ENCODE measurements around the gene UMAD1. TPM values are rescaled to one million over a fixed set of nuclear protein-coding genes. Genes with fewer than 3 reads are reported as not detected.
"Not testable (repeated sequence)": the region's sequence is repeated elsewhere in the genome, so short reads cannot be mapped to it uniquely, and the experiment has no call there.

Gene UMAD1
- total RNA-seq, 1 donor from 2014 or later: 18.6 TPM

DNA sequence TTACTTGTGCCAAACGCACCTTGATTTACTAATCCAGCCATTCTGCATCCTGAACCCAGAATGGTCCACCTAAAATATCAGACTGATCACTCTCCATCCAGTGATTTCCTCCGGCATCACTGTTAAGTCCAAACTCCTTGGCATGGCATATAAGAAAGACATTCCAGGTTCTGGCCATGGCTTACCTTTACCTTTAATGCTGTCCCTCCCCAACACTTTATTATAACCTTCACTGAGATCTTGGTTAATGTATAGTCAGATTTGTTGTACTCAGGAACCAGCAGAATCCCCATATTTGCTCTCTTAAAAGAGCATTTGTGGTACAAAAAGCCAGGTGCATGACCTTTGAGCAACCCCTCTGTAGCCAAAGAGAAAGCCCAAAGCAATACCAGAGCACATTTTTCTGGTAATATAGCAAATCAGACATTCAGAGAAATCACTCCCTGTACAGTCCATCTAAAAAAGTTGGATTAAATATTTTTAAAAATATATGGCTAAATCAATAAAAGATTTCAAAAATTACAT is 10.2 kb downstream of the UMAD1 start:
- DNase-seq (ENCODE audit: low spot score): no peak
- intact Hi-C loops (cut with DNase I): no loop called here
- no peak for ATAC-seq

DNA sequence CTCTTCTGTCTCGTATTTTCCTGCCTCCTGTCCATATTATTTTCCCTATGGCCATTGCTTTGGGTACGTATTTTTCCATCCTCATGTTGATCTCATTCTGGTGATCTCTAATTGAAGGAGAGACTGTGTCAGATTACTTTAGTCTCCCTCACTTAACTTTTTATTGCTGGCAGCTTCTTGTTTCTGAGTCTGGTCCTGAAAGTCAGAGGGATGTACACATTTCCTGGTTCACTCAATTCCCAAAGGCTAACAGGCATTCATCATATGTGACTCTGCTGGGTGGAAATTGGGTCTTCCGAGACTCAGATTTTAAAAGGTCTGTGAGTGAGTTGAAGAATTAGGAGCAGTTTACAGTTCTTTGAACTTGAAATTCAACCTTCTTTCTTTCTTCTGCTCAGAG is 10.9 kb downstream of the UMAD1 start:
- DNase-seq (ENCODE audit: low spot score) (no peak), ATAC-seq (no peak)
- intact Hi-C loops (cut with DNase I): no loop called here

DNA sequence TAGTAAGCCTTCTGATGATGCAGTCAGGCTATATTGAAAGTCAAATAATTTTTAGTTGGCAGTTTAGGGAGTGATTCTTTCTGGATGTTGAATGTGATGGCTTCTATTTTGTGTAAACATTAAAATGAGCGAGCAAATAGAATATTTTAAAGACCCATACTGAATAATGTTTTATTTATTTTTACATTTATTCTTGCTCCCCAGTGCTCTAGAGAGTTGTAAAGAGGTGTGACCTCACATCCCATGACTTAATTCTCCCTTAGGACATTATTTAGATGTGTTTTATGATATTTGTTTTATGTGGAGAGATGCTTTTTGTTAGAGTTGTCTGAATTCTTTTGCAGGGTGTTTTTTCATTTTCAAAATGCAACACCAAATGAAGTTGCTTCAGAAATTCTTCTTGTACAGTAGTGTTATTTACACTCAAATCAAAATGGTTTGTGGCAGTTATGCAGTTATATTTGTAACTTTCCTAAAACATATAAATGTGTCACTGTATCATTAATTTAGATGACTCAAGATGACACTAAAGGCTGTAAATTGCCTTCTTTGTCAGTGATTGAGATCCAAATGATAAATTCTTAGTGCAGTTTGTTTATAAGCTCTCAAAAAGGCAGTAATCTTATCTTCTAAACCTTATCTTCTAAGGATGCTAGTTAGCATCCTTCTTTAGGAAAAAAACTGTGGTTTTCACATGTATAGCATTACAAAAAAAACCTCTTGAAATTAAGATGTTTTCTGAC is 12.4 kb downstream of the UMAD1 start:
- no peak for DNase-seq (ENCODE audit: low spot score)
- ATAC-seq: no peak
- intact Hi-C loops (cut with DNase I): no loop called here

DNA sequence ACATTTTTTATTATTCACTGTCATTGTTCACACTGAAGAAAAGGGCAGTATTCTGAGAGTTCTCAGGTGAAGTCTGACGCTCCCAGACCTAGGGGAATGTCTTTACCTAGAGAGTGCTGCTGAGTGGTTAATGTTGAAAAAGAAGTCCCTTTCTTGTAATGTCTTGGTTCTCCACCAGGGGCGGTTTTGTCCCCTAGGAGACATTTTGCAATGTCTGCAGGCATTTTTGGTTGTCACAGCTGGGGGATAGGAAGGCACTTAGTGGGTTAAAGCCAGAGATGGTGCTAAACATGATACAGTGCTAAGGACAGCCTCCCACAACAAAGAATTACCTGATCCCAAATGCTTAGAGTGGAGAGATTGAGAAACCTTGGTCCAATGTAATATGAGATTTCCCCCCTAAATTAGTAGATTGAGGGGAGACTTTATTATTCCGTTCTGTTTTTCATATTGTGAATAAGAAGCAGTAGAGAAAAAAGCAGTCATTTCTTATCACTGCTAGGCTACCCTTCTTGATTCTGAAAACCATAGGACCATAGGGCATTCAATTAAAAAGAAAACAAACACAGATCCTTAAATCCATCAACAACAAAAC is 13.1 kb downstream of the UMAD1 start:
- ATAC-seq: no peak
- no peak for DNase-seq (ENCODE audit: low spot score)
- intact Hi-C loops (cut with DNase I): no loop called here

DNA sequence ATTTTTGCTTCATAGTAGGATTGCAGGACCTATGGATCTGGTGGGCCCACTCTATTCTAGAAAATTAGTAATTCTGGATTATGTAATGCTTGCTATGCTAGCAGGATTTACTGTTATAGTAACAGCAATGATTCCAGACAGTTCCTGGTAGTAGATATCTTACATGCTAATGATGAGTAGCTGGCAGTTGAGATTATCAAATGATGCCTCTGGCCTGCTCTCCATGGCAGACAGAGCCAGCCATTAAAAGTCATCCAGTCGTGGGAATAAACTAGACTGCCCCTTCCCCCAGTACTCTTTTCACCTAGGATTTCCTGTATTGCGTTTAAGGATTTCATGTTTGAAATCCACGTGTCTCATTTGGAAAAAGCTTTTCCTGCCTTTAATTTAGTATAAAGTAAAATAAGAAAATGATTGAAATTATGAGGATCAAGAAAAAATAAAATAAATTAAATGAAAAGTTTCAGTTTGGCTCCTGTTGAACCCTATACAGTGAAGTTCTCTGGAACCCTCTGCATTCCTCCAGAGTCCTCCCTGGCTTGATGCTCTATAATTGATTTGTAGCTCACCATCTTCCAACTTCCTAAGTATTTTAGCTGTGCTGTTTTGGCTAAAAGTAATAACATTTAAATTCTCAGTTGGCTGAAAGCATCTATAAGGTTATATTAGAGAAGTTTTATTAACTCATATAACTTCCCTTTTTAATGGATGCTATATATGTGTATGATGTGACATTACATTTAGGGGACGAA is 14.6 kb downstream of the UMAD1 start:
- ATAC-seq (no peak), DNase-seq (ENCODE audit: low spot score) (no peak)
- intact Hi-C loops (cut with DNase I): no loop called here

DNA sequence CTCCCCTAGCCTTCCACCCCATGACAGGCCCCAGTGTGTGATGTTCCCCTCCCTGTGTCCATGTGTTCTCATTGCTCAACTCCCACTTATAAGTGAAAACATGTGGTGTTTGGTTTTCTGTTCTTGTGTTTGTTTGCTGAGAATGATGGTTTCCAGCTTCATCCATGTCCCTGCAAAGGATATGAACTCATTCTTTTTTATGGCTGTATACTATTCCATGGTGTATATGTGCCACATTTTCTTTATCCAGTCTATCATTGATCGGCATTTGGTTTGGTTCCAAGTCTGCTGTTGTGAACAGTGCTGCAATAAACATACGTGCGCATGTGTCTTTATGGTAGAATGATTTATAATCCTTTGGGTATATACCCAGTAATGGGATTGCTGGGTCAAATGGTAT is 15.9 kb downstream of the UMAD1 start:
- intact Hi-C loops (cut with DNase I); DNase-seq (ENCODE audit: low spot score); ATAC-seq: not testable (repeated sequence)

DNA sequence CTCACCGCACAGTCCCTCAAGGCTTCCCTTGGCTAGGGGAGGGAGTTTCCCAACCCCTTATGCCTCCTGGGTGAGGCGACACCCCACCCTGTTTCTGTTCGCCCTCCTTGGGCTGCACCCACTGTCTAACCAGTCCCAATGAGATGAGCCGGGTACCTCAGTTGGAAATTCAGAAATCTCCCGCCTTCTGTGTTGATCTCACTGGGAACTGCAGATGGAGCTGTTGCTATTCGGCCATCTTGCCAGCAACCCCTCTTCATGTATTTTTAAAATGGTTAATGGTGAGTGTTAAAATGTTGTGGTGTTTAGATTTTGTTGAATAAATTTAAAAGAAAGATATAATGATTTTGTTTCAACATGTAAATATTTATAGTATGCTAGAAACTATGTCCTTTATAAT is 22.0 kb downstream of the UMAD1 start:
- no peak for ATAC-seq
- intact Hi-C loops (cut with DNase I): no loop called here
- no peak for DNase-seq (ENCODE audit: low spot score)

DNA sequence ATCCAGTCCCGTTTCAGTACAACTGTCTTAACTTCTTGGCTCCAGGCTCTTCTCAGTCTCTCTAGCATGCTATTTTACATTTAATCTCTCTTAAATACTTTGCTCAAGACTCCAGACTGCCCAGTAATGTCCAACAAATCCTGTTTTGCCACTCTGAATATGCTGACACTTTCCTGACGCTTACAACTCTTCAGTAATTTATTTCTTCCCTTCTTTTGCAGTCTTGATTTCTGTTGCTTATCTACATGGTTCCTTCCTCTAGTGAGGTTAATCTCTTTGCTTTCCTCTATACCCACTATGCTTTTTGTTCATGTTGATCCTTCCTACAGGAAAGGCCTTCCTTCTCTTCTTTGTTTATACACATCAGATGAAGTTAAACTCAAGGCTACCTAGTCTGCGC is 23.7 kb downstream of the UMAD1 start:
- intact Hi-C loops (cut with DNase I): no loop called here
- DNase-seq (ENCODE audit: low spot score) (no peak), ATAC-seq (no peak)

DNA sequence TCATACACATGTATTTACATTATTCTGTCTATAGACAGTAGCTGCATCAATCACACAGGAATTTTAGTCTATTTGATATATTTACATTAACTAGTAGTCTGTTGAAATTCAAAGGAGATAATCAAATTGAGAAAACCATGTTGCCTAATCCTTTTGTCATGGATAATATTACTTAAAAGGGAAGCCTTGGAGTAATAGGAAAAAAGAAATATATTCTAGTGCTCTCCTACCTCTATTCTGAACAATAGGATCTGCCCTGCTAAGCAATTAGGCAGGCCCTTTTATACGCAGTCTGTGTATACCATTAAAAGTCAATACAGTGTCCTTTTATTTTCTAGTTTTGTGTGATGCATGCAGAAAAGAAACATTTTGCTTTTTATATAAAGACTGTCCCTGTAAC is 24.5 kb downstream of the UMAD1 start:
- ATAC-seq (no peak), DNase-seq (ENCODE audit: low spot score) (no peak)
- intact Hi-C loops (cut with DNase I): no loop called here

DNA sequence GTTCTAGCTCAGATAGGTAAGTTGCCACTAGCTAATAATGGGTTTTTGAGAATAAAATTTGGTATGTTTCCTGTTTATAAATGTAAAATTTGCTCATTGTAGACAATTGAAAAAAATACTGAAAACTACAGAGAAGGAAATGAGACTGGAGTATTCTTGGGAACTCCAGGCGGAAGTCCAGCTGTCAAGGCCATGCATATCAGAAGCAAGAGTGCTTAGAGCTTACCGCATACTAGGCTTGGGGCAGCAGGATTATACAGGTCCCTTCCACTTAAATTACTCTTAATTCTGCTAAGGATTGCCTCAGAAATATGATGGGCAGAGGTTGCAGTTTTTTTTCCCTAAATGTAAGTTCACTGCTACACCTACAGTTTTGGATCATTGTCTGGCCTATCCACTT is 26.6 kb downstream of the UMAD1 start:
- intact Hi-C loops (cut with DNase I): no loop called here
- no peak for ATAC-seq
- DNase-seq (ENCODE audit: low spot score): no peak

DNA sequence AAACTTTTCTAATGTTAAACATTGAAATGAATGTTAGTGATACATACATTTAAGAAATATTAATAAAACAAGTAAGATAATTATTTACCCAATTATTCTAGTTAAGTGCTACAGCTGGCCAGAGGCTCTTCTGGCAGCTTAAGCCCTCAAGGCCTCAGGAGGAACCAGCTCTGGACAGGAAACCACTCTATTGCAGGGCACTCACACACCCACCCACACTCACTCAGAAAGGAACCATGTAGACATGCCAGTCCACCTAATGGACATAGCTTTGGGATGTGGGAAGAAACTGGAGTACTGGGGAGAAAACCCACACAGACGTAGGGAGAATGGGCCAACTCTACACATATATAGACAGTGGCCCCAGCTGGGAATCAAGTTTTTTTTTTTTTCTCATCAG is 28.2 kb downstream of the UMAD1 start:
- ATAC-seq (no peak), DNase-seq (ENCODE audit: low spot score) (no peak)
- intact Hi-C loops (cut with DNase I): no loop called here

DNA sequence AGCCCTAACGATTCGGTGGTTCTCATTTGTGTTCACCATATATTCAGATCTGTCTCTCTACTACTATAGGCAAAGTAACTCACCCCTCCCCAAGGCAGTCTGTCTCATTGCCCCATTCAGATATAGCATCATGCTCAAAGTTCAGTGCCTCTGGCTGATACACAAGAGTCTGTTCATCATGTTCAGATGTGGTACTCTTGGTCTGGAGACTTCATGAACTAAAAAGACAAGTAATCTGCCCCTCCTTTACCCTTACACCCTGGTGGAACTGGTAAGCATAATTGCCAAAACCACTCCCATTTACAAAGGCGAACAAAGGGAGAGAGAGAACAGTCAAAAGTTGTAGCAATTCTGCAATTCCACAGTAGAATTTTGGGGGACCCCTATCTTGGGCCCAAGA is 29.9 kb downstream of the UMAD1 start:
- intact Hi-C loops (cut with DNase I): no loop called here
- ATAC-seq: no peak
- no peak for DNase-seq (ENCODE audit: low spot score)

DNA sequence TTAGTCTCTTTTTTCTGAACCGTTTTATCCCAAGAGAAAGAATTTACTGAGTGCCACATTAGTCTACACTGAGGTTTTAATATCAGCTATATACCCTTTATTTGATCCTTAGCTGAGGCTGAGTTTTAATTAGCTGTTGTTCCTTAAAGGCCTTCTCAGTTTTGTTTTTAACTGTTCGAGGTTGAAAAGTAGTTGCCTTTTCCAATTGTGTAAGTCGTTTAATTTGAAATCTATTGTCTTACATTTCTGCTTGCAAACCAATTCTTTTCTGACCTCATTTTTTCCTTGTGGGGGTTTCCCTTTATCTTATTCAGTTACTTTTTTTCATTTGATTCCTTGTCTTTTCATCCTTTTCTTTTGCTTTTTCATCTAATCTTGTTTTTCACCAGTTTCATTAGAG is 30.8 kb downstream of the UMAD1 start:
- DNase-seq (ENCODE audit: low spot score): no peak

DNA sequence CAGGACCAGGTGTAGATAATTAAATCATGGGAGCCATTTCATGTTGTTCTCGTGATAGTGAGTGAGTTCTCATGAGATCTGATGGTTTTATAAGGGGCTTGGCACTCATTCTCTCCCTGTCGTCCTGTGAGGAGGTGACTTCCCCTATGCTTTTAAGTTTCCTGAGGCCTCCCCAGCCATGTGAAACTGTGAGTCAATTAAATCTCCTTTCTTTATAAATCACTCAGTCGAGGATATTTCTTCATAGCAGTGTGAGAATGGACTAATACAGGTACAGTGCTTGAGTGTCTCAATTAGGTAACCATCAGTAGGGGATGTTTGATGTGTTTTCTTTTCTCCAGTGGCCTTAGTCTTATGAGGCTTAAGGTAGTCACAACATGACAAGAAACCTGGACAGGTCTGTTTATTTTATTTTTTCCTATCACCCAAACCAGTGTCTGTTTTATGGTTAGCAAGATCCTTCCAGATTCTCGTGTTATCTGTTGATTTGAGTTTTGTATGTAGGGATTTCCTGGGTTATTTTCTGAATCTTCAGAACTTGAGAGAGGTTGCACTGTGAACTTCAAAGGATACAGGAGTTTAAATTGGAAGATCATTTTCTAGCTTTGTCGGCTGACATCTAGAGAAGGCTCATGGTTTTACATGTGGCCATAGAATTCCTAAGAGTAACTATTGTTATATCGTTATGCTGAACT is 32.1 kb downstream of the UMAD1 start:
- ATAC-seq: no peak
- intact Hi-C loops (cut with DNase I): no loop called here

More for the DNA sequence above, 30.8 kb downstream of the UMAD1 start:
- intact Hi-C loops (cut with DNase I): no loop called here
- no peak for ATAC-seq

DNA sequence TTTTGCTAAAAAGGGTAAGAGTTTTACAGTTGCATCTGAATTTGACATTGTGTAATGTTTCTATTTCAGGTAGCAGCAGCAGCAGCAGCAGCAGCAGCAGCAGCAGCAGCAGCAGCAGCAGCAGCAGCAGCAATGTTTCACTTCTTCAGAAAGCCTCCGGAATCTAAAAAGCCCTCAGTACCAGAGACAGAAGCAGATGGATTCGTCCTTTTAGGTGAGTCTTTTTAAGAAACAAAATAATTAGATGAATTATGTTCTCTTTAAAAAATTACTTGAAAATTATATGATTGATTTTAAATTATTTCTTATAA is 32.6 kb downstream of the UMAD1 start:
- DNase-seq (ENCODE audit: low spot score): no peak

More for the DNA sequence above, 32.1 kb downstream of the UMAD1 start:
- no peak for DNase-seq (ENCODE audit: low spot score)

DNA sequence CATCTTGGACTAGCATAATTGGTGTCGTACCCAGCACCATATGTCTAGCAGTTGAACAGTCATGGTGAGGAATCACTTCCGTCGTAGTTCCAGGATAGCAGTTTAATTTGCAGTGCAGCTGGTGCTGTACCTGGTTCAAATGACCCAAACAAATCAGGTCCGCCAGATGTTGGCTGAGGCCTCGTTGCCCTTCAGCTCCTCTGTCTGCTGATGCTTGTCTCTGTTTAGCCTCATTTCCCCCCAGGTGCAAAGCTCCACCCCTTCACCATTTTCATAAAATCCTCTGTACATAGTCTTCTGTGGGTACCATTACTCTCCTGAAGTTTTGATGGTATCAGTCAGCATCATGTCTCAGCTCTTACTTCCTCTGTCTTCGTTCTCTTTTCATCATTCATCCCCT is 35.1 kb downstream of the UMAD1 start:
- ATAC-seq (no peak), DNase-seq (ENCODE audit: low spot score) (no peak)
- intact Hi-C loops (cut with DNase I): no loop called here

More for the DNA sequence above, 32.6 kb downstream of the UMAD1 start:
- ATAC-seq: no peak
- intact Hi-C loops (cut with DNase I): no loop called here

DNA sequence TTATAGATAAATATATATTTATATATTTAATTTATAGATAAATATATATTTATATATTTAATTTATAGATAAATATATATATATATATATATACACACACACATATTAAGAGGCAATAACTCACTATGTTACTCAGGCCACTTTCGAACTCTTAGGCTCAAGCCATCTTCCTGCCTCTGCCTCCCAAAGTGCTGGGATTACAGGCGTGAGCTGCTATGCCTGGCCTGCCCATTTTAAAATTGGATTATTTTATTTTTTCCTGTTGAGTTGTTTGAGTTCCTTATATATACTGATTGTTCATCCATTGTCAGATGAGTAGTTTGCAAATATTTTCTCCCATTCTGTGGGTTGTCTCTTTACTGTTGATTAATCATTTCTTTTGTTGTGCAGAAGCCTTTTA is 39.1 kb downstream of the UMAD1 start:
- ATAC-seq; DNase-seq (ENCODE audit: low spot score): not testable (repeated sequence)
- intact Hi-C loops (cut with DNase I): loop anchor here (5.0 kb wide), 1 partner anchor 83 kb away; no protein-coding TSS in a partner anchor

DNA sequence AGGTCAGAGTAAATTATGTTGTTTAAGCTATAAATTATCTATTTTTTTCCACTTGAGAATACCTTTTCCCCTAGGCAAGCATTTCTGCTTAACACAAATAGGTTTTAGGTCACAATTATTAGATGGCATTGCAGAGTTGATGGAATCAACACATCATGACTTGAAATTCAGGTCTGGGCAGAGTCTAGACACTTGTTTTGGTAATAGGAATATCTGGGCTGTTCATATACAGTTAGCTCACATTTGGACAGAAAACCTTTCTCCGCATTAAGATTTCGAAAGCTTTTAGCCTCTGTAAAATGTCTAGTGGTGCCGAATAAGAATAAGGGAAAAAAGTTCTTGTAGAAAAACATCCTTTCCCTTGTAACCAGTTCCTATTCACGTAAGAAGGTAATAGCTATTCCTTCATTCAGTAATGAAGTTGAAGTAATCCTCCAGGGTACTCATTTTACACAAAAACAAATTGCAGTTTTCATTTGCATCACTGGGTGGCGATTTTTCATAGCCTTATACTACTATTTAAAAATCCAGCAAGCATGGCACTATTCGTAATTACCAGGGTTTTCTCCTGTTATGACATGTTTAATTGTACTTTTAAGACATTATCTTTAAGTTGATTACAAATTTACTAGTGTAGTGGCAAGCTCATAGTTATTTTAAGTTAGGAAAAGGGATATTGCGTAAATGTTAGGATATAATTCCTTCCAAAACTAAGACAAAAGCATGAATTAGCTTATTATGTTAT is 40.8 kb downstream of the UMAD1 start:
- ATAC-seq (peak; percentile 90), DNase-seq (ENCODE audit: low spot score) (no peak)
- intact Hi-C loops (cut with DNase I): loop anchor here (5.0 kb wide), 1 partner anchor 81 kb away; no protein-coding TSS in a partner anchor

DNA sequence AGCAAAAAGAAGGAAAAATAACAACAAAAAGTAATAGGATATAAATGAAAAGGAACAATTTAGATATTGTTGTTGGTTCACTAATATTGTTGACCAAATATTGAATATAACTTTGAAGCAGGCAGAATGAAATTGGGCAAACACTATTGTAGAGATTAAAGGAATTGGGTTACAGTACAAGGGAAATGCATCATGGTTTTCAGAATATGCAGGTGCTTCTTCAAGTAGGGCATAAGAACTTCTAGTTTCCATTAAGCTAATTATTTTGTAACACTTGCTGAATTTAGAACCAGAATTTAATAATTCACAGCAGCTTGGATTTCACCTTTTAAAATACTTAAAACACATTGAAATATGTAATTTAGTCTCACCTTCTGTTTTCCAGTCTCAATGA is 41.4 kb downstream of the UMAD1 start:
- ATAC-seq (no peak), DNase-seq (ENCODE audit: low spot score) (no peak)
- intact Hi-C loops (cut with DNase I): loop anchor here (5.0 kb wide), 1 partner anchor 80 kb away; no protein-coding TSS in a partner anchor

All from sciatic nerve (tissue), 2 donors.